Fibroblast of skin of left biceps (primary cell): ENCODE measurements around the gene SGCE.

ENCODE experiments used
- DNase-seq, 2 experiments: peaks; one replicate each; pipeline ENCODE4 v3.0.0-alpha.2; 2013; ENCODE audit warnings: low read depth in 2 of 2

SGCE gene

GRCh38 chr7:94658826-94659225, 2.9 kb upstream of the SGCE start:
- no peak for DNase-seq

- peak; percentile 70 to 76 for DNase-seq
Observed at GRCh38 chr7:94657771-94658693, 2.1 kb upstream of the SGCE start.

GRCh38 chr7:94656925-94657731, 1.2 kb upstream of the SGCE start:
- no peak for DNase-seq

- no peak for DNase-seq
Observed at GRCh38 chr7:94656658-94656924, 658 bp upstream of the SGCE start.

GRCh38 chr7:94655126-94655847, 646 bp downstream of the SGCE start:
- peak; percentile 49 to 61 for DNase-seq

GRCh38 chr7:94654783-94655125, 1.2 kb downstream of the SGCE start:
- DNase-seq: no peak

GRCh38 chr7:94650147-94651051, 5.5 kb downstream of the SGCE start:
- no peak for DNase-seq

GRCh38 chr7:94649450-94649849, 6.5 kb downstream of the SGCE start:
- no peak for DNase-seq

GRCh38 chr7:94648731-94649130, 7.2 kb downstream of the SGCE start:
- no peak for DNase-seq

GRCh38 chr7:94647295-94647694, 8.6 kb downstream of the SGCE start:
- no peak for DNase-seq

GRCh38 chr7:94643771-94644545, 12.0 kb downstream of the SGCE start:
- DNase-seq: no peak

- no peak for DNase-seq
Observed at GRCh38 chr7:94642838-94643653, 12.9 kb downstream of the SGCE start.

- DNase-seq: no peak
Observed at GRCh38 chr7:94639384-94639783, 16.5 kb downstream of the SGCE start.

- no peak for DNase-seq
Observed at GRCh38 chr7:94635687-94636086, 20.2 kb downstream of the SGCE start.

GRCh38 chr7:94634502-94634901, 21.4 kb downstream of the SGCE start:
- no peak for DNase-seq

- DNase-seq: no peak
Observed at GRCh38 chr7:94633687-94634086, 22.2 kb downstream of the SGCE start.

GRCh38 chr7:94633014-94633341, 23.0 kb downstream of the SGCE start:
- no peak for DNase-seq

- peak; percentile 59 to 61 for DNase-seq
Observed at GRCh38 chr7:94632338-94633013, 23.5 kb downstream of the SGCE start.

- no peak for DNase-seq
Observed at GRCh38 chr7:94630855-94631254, 25.1 kb downstream of the SGCE start.
